ENCODE results near the gene TMEM201. TPM values are rescaled to one million over a fixed set of nuclear protein-coding genes. Genes with fewer than 3 reads are reported as not detected.

Gene TMEM201
- total RNA-seq, 4 donors from 2014 or later: 6.8 to 10.5 (median 8.2) TPM

DNA sequence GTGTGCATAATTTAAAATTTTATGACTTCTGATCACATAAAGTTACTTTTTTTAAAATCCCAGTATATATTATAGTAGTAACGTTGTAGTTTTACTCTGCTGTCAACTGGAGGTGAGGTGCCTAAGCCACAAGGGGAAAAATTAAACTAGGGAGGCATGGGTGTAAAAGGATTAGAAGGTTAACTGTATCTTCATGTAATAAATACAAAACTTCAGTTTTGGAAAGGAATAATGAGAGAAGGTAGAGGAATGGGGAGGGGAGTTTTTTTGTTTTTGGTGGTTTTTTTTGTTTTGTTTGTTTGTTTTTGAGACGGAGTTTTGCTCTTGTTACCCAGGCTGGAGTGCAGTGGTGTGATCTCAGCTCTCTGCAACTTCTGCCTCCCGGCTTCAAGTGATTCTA is 43.8 kb upstream of the TMEM201 start:
- intact Hi-C loops (cut with DNase I): no loop called here
- 80% methylated on average over 3 of the region's 3 CpGs for WGBS
- no peak for DNase-seq (ENCODE audit: extremely low spot score)
- no peak for TF ChIP-seq POLR2A (IDR thresholded peaks at IDR 0.05; ENCODE audit: low read depth)
- no peak for TF ChIP-seq EP300 (IDR thresholded peaks at IDR 0.05)
- TF ChIP-seq POLR2AphosphoS5 (IDR thresholded peaks at IDR 0.05): no peak
- TF ChIP-seq, protein P1, sequence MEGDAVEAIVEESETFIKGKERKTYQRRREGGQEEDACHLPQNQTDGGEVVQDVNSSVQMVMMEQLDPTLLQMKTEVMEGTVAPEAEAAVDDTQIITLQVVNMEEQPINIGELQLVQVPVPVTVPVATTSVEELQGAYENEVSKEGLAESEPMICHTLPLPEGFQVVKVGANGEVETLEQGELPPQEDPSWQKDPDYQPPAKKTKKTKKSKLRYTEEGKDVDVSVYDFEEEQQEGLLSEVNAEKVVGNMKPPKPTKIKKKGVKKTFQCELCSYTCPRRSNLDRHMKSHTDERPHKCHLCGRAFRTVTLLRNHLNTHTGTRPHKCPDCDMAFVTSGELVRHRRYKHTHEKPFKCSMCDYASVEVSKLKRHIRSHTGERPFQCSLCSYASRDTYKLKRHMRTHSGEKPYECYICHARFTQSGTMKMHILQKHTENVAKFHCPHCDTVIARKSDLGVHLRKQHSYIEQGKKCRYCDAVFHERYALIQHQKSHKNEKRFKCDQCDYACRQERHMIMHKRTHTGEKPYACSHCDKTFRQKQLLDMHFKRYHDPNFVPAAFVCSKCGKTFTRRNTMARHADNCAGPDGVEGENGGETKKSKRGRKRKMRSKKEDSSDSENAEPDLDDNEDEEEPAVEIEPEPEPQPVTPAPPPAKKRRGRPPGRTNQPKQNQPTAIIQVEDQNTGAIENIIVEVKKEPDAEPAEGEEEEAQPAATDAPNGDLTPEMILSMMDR (IDR thresholded peaks at IDR 0.05): no peak
- Histone ChIP-seq H3K4me3 (no peak overlapping the region), H3K36me3 (no peaks in the 10 kb centered on the region), H3K27ac (replicated peaks in 1 of 4) (no peak overlapping the region), H3K4me1 (peaks cover 21 to 53% (median 49%) of the 10 kb centered on the region in 4 donors), H3K27me3 (no peaks in the 10 kb centered on the region), H3K9me3 (no peaks in the 10 kb centered on the region)

- 93% methylated on average over 6 of the region's 6 CpGs for WGBS
- H3K4me3 ChIP-seq: no peak overlapping the region
- peaks cover 14 to 19% (median 17%) of the 10 kb centered on the region in 4 donors for H3K4me1 ChIP-seq
- DNase-seq (ENCODE audit: extremely low spot score): no peak
- H3K27ac ChIP-seq (replicated peaks in 1 of 4): no peak overlapping the region
- TF ChIP-seq, protein P1 (IDR thresholded peaks at IDR 0.05): no peak
- TF ChIP-seq EP300 (IDR thresholded peaks at IDR 0.05) (no peak), POLR2AphosphoS5 (IDR thresholded peaks at IDR 0.05) (no peak), POLR2A (IDR thresholded peaks at IDR 0.05; ENCODE audit: low read depth) (no peak)
- H3K36me3 ChIP-seq: peaks cover 0 to 11% (median 5%) of the 10 kb centered on the region in 4 donors
- intact Hi-C loops (cut with DNase I): no loop called here
- no peaks in the 10 kb centered on the region for H3K27me3 ChIP-seq
- no peaks in the 10 kb centered on the region for H3K9me3 ChIP-seq
These were observed 38.7 kb upstream of the TMEM201 start for GRCh38 chr1:9549955-9550546.

DNA sequence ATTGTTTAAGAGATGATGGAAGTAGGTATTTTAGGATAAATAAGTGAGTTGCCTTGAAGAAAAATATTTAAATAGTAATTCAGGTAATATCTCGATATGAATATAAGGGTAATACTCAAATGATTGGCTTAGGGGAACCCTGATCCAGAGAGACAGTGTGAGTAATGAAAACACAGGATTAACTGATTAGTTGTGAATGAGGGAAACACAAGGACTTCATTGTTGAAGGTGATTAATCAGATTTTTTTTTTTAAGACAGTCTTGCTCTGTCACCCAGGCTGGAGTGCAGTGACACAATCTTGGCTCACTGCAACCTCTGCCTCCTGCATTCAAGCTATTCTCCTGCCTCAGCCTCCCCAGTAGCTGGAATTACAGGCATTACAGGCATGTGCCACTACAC is 36.7 kb upstream of the TMEM201 start:
- Histone ChIP-seq H3K27ac (replicated peaks in 1 of 4) (no peak overlapping the region), H3K27me3 (no peaks in the 10 kb centered on the region), H3K9me3 (no peaks in the 10 kb centered on the region), H3K4me3 (no peak overlapping the region), H3K36me3 (peaks cover 0 to 31% (median 10%) of the 10 kb centered on the region in 4 donors), H3K4me1 (peaks cover 16 to 28% (median 23%) of the 10 kb centered on the region in 4 donors)
- intact Hi-C loops (cut with DNase I): no loop called here
- TF ChIP-seq, protein P1 (IDR thresholded peaks at IDR 0.05): no peak
- TF ChIP-seq EP300 (IDR thresholded peaks at IDR 0.05) (no peak), POLR2A (IDR thresholded peaks at IDR 0.05; ENCODE audit: low read depth) (no peak), POLR2AphosphoS5 (IDR thresholded peaks at IDR 0.05) (no peak)
- 86% methylated on average over 1 of the region's 1 CpG for WGBS
- no peak for DNase-seq (ENCODE audit: extremely low spot score)

GRCh38 chr1:9553736-9554144 is 35.0 kb upstream of the TMEM201 start:
- H3K4me3 ChIP-seq: no peak overlapping the region
- intact Hi-C loops (cut with DNase I): no loop called here
- no peak for DNase-seq (ENCODE audit: extremely low spot score)
- H3K27me3 ChIP-seq: no peaks in the 10 kb centered on the region
- WGBS: 96% methylated on average over 4 of the region's 4 CpGs
- no peak overlapping the region for H3K27ac ChIP-seq (replicated peaks in 1 of 4)
- TF ChIP-seq EP300 (IDR thresholded peaks at IDR 0.05): no peak
- TF ChIP-seq POLR2A (IDR thresholded peaks at IDR 0.05; ENCODE audit: low read depth): no peak
- TF ChIP-seq POLR2AphosphoS5 (IDR thresholded peaks at IDR 0.05): no peak
- TF ChIP-seq, protein P1 (IDR thresholded peaks at IDR 0.05): no peak
- H3K9me3 ChIP-seq: no peaks in the 10 kb centered on the region
- H3K4me1 ChIP-seq: peaks cover 22 to 32% (median 29%) of the 10 kb centered on the region in 4 donors
- H3K36me3 ChIP-seq: peaks cover 0 to 45% (median 12%) of the 10 kb centered on the region in 4 donors

GRCh38 chr1:9555942-9556341 is 32.8 kb upstream of the TMEM201 start:
- peak overlapping the region; percentile 71 to 82 (median 77) for H3K27ac ChIP-seq (replicated peaks in 1 of 4)
- intact Hi-C loops (cut with DNase I): no loop called here
- no peaks in the 10 kb centered on the region for H3K9me3 ChIP-seq
- no peaks in the 10 kb centered on the region for H3K27me3 ChIP-seq
- no peak for DNase-seq (ENCODE audit: extremely low spot score)
- peaks cover 31 to 51% (median 48%) of the 10 kb centered on the region in 4 donors for H3K4me1 ChIP-seq
- TF ChIP-seq POLR2AphosphoS5 (IDR thresholded peaks at IDR 0.05): no peak
- TF ChIP-seq, protein P1 (IDR thresholded peaks at IDR 0.05): no peak
- no peak for TF ChIP-seq POLR2A (IDR thresholded peaks at IDR 0.05; ENCODE audit: low read depth)
- TF ChIP-seq EP300 (IDR thresholded peaks at IDR 0.05): no peak
- H3K36me3 ChIP-seq: peaks cover 0 to 46% (median 12%) of the 10 kb centered on the region in 4 donors
- H3K4me3 ChIP-seq: no peak overlapping the region
- WGBS: 100% methylated on average over 4 of the region's 4 CpGs
